ENCODE measurements around the gene GIGYF1. TPM values are rescaled to one million over a fixed set of nuclear protein-coding genes. Genes with fewer than 3 reads are reported as not detected.

GIGYF1 gene
- total and polyA plus RNA-seq, 2 donors from 2014 or later, result 11.6 to 51.3 TPM

- Histone ChIP-seq H3K9me3 (ENCODE audit: control insufficient read depth in 2 of 3, insufficient read depth in 1 of 3, low read length in 3 of 3) (no peaks in the 10 kb centered on the region), H3K27ac (ENCODE audit: low read depth in 2 of 2, low read length in 2 of 2) (no peak overlapping the region), H3K9ac (ENCODE audit: low read length in 3 of 3) (no peak overlapping the region), H3K4me1 (ENCODE audit: control insufficient read depth in 2 of 3, insufficient read depth in 2 of 3, low read depth in 1 of 3, low read length in 3 of 3) (no peaks in the 10 kb centered on the region), H3K36me3 (ENCODE audit: control insufficient read depth in 2 of 3, insufficient read depth in 3 of 3, low read length in 3 of 3) (no peaks in the 10 kb centered on the region), H3K4me3 (ENCODE audit: low read length in 3 of 3) (no peak overlapping the region), H3K27me3 (ENCODE audit: control insufficient read depth, insufficient read depth, low read length) (no peaks in the 10 kb centered on the region)
- FAIRE-seq, result no peak
- TF ChIP-seq CTCF (IDR thresholded peaks at IDR 0.05; ENCODE audit: borderline replicate concordance, extremely low read depth, insufficient read depth), result no peak
- intact Hi-C loops (cut with DNase I), result no loop called here
- no peak for DNase-seq
Measured at GRCh38 chr7:100639995-100640516, 54.0 kb downstream of the GIGYF1 start.

DNA sequence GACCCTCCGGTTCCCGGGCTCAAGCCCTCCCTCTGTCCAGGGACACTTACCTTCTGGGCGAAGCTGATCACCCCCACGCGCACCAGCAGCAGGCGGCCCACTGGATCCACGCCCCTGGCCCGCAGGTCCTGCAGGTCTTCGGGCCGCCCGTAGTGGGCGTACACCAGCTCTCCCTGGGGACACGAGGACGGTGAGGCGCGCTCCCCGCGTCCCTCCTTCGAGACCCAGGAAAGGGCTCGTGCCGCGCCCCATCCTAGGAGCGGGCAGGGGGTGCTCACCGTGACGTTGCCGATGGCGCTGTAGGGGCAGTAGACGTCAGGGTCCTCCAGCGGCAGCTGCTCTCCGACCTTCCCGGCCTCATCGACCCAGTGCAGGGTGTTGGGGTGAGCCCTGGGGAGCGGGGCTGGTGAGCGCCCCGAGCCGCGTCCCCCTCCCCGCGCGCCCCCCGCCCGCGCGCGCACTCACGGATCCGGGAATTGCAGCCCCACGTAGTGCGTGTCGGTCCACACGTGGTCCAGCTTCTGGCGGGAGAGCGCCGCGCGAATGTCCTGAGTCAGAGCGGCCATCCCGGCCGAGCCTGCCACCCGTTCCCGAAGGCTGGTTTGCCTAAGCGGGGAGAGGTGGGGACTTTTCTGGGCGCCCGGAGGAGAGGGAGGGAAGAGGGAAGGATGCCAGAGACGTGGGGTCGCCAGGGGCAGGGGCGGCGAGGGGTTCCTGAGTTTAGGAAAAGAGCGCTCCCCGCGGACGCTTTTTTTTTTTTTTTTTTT, 60.9 kb downstream of the GIGYF1 start:
- DNase-seq (peak in 4 of 5 donors; percentile 61 to 75 (median 70)), FAIRE-seq (no peak)
- peaks cover 0 to 3% (median 0%) of the 10 kb centered on the region in 3 donors for H3K4me1 ChIP-seq (ENCODE audit: control insufficient read depth in 2 of 3, insufficient read depth in 2 of 3, low read depth in 1 of 3, low read length in 3 of 3)
- no peaks in the 10 kb centered on the region for H3K36me3 ChIP-seq (ENCODE audit: control insufficient read depth in 2 of 3, insufficient read depth in 3 of 3, low read length in 3 of 3)
- H3K27ac ChIP-seq (ENCODE audit: low read depth in 2 of 2, low read length in 2 of 2), result no peak overlapping the region
- intact Hi-C loops (cut with DNase I), result no loop called here
- no peak overlapping the region for H3K9ac ChIP-seq (ENCODE audit: low read length in 3 of 3)
- H3K27me3 ChIP-seq (ENCODE audit: control insufficient read depth, insufficient read depth, low read length), result no peaks in the 10 kb centered on the region
- no peak for TF ChIP-seq CTCF (IDR thresholded peaks at IDR 0.05; ENCODE audit: borderline replicate concordance, extremely low read depth, insufficient read depth)
- H3K9me3 ChIP-seq (ENCODE audit: control insufficient read depth in 2 of 3, insufficient read depth in 1 of 3, low read length in 3 of 3), result no peaks in the 10 kb centered on the region
- peak overlapping the region in 2 of 3 donors; percentile 18 to 25 for H3K4me3 ChIP-seq (ENCODE audit: low read length in 3 of 3)

GRCh38 chr7:100630066-100630465, 64.0 kb downstream of the GIGYF1 start:
- H3K4me1 ChIP-seq (ENCODE audit: control insufficient read depth in 2 of 3, insufficient read depth in 2 of 3, low read depth in 1 of 3, low read length in 3 of 3), result peaks cover 0 to 3% (median 0%) of the 10 kb centered on the region in 3 donors
- no peaks in the 10 kb centered on the region for H3K36me3 ChIP-seq (ENCODE audit: control insufficient read depth in 2 of 3, insufficient read depth in 3 of 3, low read length in 3 of 3)
- no peak for TF ChIP-seq CTCF (IDR thresholded peaks at IDR 0.05; ENCODE audit: borderline replicate concordance, extremely low read depth, insufficient read depth)
- no peaks in the 10 kb centered on the region for H3K9me3 ChIP-seq (ENCODE audit: control insufficient read depth in 2 of 3, insufficient read depth in 1 of 3, low read length in 3 of 3)
- H3K27ac ChIP-seq (ENCODE audit: low read depth in 2 of 2, low read length in 2 of 2), result no peak overlapping the region
- intact Hi-C loops (cut with DNase I), result no loop called here
- FAIRE-seq, result no peak
- no peak for DNase-seq
- no peak overlapping the region for H3K4me3 ChIP-seq (ENCODE audit: low read length in 3 of 3)
- no peak overlapping the region for H3K9ac ChIP-seq (ENCODE audit: low read length in 3 of 3)
- H3K27me3 ChIP-seq (ENCODE audit: control insufficient read depth, insufficient read depth, low read length), result no peaks in the 10 kb centered on the region

Other genes with a start within 250 kb of the GIGYF1 start
- 0.54 TPM for gene SPACDR, start 230.0 kb downstream of the GIGYF1 start, total RNA-seq
- gene SPACDR, start 230.0 kb downstream of the GIGYF1 start, polyA plus RNA-seq (ENCODE audit: insufficient read depth, low read depth, low replicate concordance), result not detected
- 61.5 TPM for gene TSC22D4, start 215.0 kb downstream of the GIGYF1 start, total RNA-seq
- gene TSC22D4, start 215.0 kb downstream of the GIGYF1 start, polyA plus RNA-seq (ENCODE audit: insufficient read depth, low read depth, low replicate concordance), result 67.0 TPM
- 0.41 TPM for gene NYAP1, start 210.3 kb downstream of the GIGYF1 start, total RNA-seq
- 0.69 TPM for gene NYAP1, start 210.3 kb downstream of the GIGYF1 start, polyA plus RNA-seq (ENCODE audit: insufficient read depth, low read depth, low replicate concordance)
- 37.3 TPM for gene AGFG2, start 155.0 kb downstream of the GIGYF1 start, total RNA-seq
- 24.3 TPM for gene AGFG2, start 155.0 kb downstream of the GIGYF1 start, polyA plus RNA-seq (ENCODE audit: insufficient read depth, low read depth, low replicate concordance)
- 9.8 TPM for gene SAP25, start 120.3 kb downstream of the GIGYF1 start, total RNA-seq
- 5.7 TPM for gene SAP25, start 120.3 kb downstream of the GIGYF1 start, polyA plus RNA-seq (ENCODE audit: insufficient read depth, low read depth, low replicate concordance)
- gene LRCH4, start 108.1 kb downstream of the GIGYF1 start, total RNA-seq, result 62.9 TPM
- gene LRCH4, start 108.1 kb downstream of the GIGYF1 start, polyA plus RNA-seq (ENCODE audit: insufficient read depth, low read depth, low replicate concordance), result 23.2 TPM
- 0.60 TPM for gene FBXO24, start 107.9 kb downstream of the GIGYF1 start, total RNA-seq
- 0.95 TPM for gene FBXO24, start 107.9 kb downstream of the GIGYF1 start, polyA plus RNA-seq (ENCODE audit: insufficient read depth, low read depth, low replicate concordance)
- gene PCOLCE, start 91.9 kb downstream of the GIGYF1 start, total RNA-seq, result 51.5 TPM
- gene PCOLCE, start 91.9 kb downstream of the GIGYF1 start, polyA plus RNA-seq (ENCODE audit: insufficient read depth, low read depth, low replicate concordance), result 42.9 TPM
- gene MOSPD3, start 81.7 kb downstream of the GIGYF1 start, total RNA-seq, result 18.2 TPM
- gene MOSPD3, start 81.7 kb downstream of the GIGYF1 start, polyA plus RNA-seq (ENCODE audit: insufficient read depth, low read depth, low replicate concordance), result 30.6 TPM
- gene TFR2, start 52.7 kb downstream of the GIGYF1 start, total RNA-seq, result 0.79 TPM
- gene TFR2, start 52.7 kb downstream of the GIGYF1 start, polyA plus RNA-seq (ENCODE audit: insufficient read depth, low read depth, low replicate concordance), result 0.22 TPM
- gene ACTL6B, start 37.8 kb downstream of the GIGYF1 start, total RNA-seq, result not detected
- gene ACTL6B, start 37.8 kb downstream of the GIGYF1 start, polyA plus RNA-seq (ENCODE audit: insufficient read depth, low read depth, low replicate concordance), result not detected
- gene GNB2, start 20.5 kb downstream of the GIGYF1 start, total RNA-seq, result 265 TPM
- 234 TPM for gene GNB2, start 20.5 kb downstream of the GIGYF1 start, polyA plus RNA-seq (ENCODE audit: insufficient read depth, low read depth, low replicate concordance)
- gene POP7, start 11.9 kb upstream of the GIGYF1 start, total RNA-seq, result 25.7 TPM
- 41.8 TPM for gene POP7, start 11.9 kb upstream of the GIGYF1 start, polyA plus RNA-seq (ENCODE audit: insufficient read depth, low read depth, low replicate concordance)
- gene EPO, start 26.2 kb upstream of the GIGYF1 start, total RNA-seq, result not detected
- gene EPO, start 26.2 kb upstream of the GIGYF1 start, polyA plus RNA-seq (ENCODE audit: insufficient read depth, low read depth, low replicate concordance), result not detected
- not detected for gene ZAN, start 39.3 kb upstream of the GIGYF1 start, total RNA-seq
- gene ZAN, start 39.3 kb upstream of the GIGYF1 start, polyA plus RNA-seq (ENCODE audit: insufficient read depth, low read depth, low replicate concordance), result not detected
- gene EPHB4, start 133.3 kb upstream of the GIGYF1 start, total RNA-seq, result 65.5 TPM
- gene EPHB4, start 133.3 kb upstream of the GIGYF1 start, polyA plus RNA-seq (ENCODE audit: insufficient read depth, low read depth, low replicate concordance), result 33.2 TPM
- 29.9 TPM for gene SLC12A9, start 158.5 kb upstream of the GIGYF1 start, total RNA-seq
- 19.7 TPM for gene SLC12A9, start 158.5 kb upstream of the GIGYF1 start, polyA plus RNA-seq (ENCODE audit: insufficient read depth, low read depth, low replicate concordance)
- gene TRIP6, start 173.1 kb upstream of the GIGYF1 start, total RNA-seq, result 74.4 TPM
- 92.6 TPM for gene TRIP6, start 173.1 kb upstream of the GIGYF1 start, polyA plus RNA-seq (ENCODE audit: insufficient read depth, low read depth, low replicate concordance)
- 127 TPM for gene SRRT, start 180.9 kb upstream of the GIGYF1 start, total RNA-seq
- 58.2 TPM for gene SRRT, start 180.9 kb upstream of the GIGYF1 start, polyA plus RNA-seq (ENCODE audit: insufficient read depth, low read depth, low replicate concordance)
- 3.4 TPM for gene UFSP1, start 195.5 kb upstream of the GIGYF1 start, total RNA-seq
- gene UFSP1, start 195.5 kb upstream of the GIGYF1 start, polyA plus RNA-seq (ENCODE audit: insufficient read depth, low read depth, low replicate concordance), result 3.8 TPM
- gene ACHE, start 201.6 kb upstream of the GIGYF1 start, total RNA-seq, result 3.6 TPM
- gene ACHE, start 201.6 kb upstream of the GIGYF1 start, polyA plus RNA-seq (ENCODE audit: insufficient read depth, low read depth, low replicate concordance), result 1.6 TPM